Fibroblast of gingiva (primary cell): ENCODE measurements around the gene ZNF791.
"Not testable (repeated sequence)": the region's sequence is repeated elsewhere in the genome, so short reads cannot be mapped to it uniquely, and the experiment has no call there.

Experiments
- DNase-seq: peaks from one replicate; pipeline ENCODE4 v3.0.0-alpha.2; 2011; ENCODE audit warnings: low read depth

Gene ZNF791

DNA sequence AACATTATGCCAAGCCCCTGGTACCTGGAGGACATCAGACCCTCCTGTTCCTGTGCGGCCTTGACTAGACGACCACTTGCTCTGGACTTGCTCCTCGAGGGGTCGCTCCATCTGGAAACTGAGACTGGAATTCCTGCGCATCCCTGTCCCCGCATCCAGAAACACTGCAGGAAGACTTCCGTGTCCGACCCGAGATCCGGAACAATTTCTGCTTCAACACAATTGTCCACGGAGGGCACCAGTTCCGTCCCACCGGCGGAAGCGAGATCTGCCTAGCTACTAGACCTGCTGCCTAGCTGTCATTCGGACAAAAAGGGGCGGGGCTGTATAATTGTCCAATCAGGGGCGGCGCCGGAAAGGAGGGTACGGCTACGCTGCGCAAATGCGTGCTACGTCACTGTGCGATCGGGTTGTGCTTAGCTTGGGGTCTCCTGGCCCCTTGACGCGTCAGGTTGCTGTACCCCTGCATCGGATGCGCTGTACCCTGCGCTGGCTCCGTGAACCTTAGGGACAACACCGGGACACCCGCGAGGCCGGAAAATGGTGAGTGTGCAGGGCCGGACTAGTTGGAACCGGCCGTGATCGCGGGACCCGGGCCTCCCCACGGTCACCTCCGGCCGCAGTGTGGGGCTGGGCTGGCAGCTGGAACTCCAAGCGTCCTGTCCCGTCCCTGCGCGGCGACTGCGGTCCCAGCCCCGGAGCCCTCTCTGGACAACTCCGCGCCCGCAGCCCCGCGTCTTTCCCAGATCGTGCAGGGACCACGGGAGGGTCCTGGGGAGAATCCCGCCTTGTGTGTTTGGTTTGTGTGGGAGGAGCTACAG, at the start of gene ZNF791, which contains the start of gene ZNF490:
Gene ZNF791 (plus strand): TSS at position 381 of the 821 bp plus-strand sequence. CDS start 160 bp downstream, at position 541.
Gene ZNF490 (minus strand): TSS at position 274 of the 821 bp plus-strand sequence. CDS start 133 bp downstream, at position 141.
- DNase-seq, result peak; percentile 97

DNA sequence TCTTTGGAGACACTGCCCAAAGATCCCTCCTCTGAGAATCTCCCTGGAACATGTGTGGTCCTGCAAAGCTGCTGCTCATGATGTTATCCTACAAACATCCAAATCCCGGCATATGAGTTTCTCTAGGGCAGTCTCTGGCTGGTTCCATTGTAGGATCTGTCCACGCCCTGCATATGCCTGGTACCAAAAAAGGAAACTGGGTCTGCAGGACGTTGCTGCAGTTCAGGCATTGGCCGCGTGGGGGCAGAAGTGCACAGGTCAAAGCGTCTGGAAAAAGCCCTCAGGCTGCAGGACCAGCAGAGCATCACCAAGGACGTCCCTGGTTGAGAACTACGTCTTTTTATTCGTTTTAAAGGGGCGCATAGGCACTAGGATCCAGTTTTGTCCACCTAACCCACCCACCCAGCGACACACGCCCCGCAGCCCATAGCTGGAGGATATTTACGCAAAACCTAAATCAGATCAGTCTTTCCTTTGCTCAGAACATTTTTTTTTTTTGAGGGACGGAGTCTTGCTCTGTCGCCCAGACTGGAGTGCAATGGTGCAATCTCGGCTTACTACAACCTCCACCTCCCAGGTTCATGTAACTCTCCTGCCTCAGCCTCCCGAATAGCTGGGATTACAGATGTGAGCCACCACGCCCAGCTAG, 46.6 kb upstream of the ZNF791 start:
- peak; percentile 84 for DNase-seq

DNA sequence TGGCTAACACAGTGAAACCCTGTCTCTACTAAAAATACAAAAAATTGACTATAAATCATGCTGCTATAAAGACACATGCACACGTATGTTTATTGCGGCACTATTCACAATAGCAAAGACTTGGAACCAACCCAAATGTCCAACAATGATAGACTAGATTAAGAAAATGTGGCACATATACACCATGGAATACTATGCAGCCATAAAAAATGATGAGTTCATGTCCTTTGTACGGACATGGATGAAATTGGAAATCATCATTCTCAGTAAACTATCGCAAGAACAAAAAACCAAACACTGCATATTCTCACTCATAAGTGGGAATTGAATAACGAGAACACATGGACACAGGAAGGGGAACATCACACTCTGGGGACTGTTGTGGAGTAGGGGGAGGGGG, 44.3 kb upstream of the ZNF791 start:
- DNase-seq, result not testable (repeated sequence)

DNA sequence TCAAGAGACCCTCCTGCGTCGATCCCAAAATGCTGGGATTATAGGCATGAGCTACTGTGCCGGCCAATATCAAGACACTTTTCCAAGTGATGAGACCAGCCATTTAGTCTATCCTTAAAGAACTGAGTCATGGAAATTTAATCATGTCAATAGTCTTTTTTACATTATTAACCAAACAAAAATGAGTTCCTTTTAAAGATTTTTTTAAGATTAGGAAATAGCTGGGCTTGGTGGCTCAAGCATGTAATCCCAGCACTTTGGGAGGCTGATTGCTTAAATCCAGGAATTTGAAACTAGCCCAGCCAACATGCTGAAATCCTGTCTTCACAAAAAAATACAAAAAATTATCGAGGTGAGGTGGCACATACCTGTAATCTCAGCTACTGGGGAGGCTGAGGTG, 42.8 kb upstream of the ZNF791 start:
- DNase-seq, result peak; percentile 80

DNA sequence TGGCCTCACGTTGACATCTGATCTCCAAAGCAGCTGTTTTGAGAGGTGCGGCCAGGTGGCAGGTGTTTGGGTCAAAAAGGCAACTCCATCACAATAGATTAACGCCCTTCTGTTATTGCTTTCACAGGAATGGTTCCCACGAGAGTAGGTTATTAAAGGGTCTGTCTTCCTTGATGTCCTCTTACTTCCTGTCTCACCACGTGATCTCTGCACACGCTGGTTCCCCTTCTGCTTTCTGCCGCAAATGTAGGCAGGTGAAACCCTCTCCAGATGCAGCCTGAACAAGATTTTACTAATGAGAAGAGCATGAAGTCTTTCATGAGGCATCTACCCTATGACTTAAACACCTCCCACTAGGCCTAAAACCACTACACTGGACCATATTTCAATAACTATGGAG, 36.7 kb upstream of the ZNF791 start:
- no peak for DNase-seq

DNA sequence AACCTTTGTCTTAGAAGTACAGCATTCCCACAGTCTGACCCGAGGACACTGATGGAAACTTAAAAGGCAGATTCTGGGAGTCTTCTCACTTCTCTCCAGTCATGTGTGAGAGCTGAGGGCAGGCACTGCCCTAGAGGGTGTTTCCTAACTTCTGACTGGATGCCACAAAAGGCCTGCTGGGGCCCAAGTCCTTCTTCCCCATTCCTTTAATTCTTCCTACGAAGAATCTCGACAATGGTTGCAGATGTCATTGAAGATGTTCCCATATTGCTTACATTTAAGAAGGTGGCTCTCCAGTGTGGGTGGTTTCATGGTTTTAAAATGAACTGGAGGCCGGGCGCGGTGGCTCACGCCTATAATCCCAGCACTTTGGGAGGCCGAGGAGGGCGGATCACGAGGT, 32.1 kb upstream of the ZNF791 start:
- DNase-seq, result no peak

DNA sequence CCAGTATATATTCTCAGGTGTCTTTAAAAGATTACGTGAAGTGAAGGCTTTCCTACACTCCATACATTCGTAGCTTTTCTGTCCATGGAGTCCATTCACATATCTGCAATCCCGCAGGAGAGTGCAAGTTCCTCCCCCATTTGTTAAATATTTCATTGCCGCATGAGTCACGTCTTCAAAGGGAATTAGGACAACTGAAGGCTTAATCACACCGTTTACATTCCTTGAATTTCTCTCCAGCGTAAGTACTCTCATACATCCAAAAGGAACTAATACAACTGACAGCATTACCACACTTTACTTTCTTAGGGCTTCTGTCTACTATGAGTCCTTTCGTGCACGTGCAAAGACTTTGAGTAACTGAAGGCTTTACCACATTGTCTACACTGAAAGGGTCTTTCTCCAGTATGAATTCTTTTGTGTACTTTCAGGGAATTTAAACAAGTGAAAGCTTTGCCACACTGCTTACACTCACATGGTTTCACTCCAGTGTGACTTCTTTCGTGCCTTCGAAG, 30.5 kb upstream of the ZNF791 start:
- DNase-seq, result no peak

DNA sequence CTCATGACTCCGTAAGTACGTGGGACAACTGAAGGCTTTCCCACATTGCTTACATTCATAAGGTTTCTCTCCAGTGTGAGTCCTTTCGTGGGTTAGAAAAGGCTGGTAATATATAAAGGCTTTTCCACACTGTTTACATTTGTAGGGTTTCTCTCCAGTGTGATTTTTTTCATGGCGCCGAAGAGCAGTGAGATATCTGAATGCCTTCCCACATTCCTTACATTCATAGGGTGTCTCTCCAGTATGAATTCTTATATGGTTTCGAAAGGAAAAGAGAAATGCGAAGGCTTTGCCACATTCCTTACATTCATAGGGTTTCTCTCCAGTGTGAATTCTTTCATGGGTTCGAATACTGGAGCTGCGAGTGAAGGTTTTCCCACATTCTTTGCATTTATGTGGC, 29.6 kb upstream of the ZNF791 start:
- no peak for DNase-seq

DNA sequence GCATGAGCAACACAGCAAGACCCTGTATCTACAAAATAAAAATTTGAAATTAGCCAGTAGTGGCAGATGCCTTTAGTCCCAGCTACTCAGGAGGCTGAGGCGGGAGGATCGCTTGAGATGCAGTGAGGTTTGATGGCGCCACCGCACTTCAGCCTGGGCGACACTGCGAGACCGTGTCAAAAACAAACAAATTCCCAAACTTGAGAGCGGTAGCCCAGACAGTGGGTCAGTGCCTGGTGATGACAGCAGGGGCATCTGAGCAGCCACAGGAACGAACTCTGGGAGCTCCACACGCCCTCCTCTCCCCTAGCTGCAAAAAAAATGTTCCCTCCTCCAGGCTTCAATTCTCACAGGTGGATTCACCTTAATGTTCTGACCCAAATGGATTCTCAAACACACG, 14.2 kb upstream of the ZNF791 start:
- DNase-seq, result no peak

DNA sequence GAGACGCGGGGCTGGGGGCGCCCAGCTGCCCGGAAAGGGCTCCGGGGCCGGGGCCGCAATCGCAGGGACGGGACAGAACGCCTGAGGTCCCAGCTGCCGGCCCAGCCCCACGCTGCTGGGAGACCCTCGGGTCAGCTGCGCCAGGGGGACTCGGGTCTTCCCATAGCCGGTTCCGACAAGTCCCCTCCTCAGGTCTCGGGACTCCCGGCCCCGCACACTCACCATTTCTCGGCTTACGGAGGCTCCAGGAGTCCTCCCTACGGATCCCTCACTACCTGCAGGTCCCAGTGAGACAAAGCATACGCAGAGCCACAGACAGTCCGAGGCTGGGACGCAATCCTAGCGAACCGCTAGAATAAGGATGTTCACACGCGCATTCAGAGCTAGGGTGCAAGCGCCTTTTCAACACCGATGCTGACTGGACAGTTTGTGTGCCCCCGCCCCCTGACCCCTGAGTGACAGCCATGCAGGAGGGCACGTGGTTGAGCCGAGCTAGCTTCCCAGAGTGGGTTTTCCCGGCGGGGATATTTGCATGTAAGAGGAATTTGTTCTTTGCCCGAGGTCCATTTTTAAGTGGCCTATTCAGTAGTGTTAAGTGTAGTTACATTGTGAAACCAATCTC, 13.7 kb upstream of the ZNF791 start:
- no peak for DNase-seq

DNA sequence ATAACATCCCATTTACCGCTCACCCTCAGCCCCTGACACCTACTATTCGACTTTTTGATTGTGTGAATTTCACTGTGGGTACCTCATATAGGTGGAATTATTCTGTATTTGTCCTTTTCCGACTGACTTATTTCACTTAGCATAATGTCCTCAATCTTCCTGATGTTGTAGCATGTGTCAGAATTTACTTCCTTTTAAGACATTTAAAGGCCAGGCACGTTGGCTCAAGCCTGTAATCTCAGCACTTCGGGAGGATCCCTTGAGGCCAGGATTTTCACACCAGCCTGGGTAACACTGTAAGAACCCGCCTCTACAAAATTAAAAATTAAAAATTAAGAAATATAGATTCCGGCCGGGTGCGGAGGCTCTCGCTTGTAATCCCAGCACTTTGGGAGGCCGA, 13.1 kb upstream of the ZNF791 start:
- DNase-seq, result no peak

DNA sequence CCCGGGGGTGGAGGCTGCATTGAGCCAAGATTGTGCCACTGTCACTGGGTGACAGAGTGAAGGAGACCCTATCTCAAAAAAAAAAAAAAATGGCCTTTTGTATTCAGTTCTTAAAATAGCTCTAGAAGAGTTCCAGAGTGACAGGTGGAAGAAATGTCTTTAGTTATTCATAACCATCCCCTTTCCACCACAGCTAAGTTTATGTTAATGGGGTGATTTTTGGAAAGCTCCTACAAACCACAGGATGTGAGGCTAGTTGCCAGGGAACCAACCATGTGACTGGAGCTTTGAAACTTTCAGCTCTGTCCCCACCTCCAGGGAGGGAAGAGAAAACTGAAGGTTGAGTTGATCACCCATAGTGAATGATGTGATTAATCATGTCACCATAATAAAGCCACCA, 7.0 kb upstream of the ZNF791 start:
- DNase-seq, result no peak

DNA sequence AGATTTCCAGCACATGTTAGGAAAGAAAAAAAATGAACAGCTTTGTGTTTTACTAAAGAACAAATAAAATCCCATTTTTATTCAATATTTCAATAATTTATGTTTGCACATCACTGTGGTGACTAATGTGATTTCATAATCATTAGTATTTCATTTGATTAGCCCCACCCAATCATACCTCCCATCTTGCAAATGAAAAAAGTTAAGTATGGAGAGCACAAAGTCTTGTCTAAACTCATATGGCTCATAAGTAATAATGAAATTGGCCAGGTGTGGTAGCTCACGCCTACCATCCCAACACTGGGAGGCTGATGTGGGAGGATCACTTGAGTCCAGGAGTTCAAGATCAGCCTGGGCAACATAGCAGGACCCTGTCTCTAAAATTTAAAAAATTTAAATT, 3.9 kb upstream of the ZNF791 start:
- no peak for DNase-seq

DNA sequence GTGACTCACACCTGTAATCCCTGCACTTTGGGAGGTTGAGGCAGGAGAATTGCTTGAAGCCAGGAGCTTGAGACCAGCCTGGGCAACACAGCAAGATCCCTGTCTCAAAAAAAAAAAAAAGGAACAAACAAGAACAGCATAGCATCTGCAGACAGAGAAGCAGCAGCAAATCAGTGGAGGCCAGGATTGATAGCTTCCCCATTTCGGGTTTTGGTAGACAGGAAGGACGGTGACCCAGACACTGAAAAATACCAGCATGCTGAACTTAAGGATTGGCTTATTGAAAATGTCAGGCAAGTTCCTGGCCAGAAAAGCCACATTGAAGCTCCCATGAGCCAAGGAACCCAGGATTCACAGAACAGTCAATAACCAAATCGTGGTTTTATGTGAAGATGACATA, 3.1 kb upstream of the ZNF791 start:
- no peak for DNase-seq

DNA sequence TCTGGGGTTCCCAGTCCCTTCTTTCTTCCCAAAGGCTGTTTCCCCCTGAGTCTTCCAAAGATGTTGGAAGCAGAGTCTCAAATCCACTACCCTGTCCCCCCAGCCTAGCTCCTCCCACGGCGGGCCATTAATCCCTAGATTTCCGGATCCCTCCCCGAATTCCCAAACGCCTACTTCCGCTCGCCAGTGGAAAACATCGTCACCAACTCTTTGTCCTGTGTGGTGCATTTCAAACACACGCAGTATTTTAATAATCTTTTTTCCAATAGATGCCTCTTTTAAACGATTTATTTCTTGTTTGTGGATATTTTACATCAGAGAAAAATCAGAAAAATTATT, 610 bp downstream of the ZNF791 start:
- peak; percentile 76 for DNase-seq

DNA sequence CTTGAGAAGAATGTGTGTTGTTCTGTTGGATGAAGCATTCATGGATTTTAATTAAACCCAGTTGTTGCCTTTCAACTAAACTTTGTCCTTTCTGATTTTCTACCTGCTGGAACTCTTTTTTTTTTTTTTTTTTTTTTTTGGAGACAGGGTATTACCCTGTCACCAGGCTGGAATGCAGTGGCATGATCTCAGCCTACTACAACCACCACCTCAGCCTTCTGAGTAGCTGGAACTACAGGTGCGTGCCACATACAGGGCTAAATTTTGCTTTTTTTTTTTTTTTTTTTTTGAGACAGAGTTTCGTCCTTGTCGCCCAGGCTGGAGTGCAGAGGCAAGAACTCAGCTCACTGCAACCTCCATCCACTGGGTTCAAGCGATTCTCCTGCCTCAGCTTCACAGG, 6.9 kb downstream of the ZNF791 start:
- no peak for DNase-seq

DNA sequence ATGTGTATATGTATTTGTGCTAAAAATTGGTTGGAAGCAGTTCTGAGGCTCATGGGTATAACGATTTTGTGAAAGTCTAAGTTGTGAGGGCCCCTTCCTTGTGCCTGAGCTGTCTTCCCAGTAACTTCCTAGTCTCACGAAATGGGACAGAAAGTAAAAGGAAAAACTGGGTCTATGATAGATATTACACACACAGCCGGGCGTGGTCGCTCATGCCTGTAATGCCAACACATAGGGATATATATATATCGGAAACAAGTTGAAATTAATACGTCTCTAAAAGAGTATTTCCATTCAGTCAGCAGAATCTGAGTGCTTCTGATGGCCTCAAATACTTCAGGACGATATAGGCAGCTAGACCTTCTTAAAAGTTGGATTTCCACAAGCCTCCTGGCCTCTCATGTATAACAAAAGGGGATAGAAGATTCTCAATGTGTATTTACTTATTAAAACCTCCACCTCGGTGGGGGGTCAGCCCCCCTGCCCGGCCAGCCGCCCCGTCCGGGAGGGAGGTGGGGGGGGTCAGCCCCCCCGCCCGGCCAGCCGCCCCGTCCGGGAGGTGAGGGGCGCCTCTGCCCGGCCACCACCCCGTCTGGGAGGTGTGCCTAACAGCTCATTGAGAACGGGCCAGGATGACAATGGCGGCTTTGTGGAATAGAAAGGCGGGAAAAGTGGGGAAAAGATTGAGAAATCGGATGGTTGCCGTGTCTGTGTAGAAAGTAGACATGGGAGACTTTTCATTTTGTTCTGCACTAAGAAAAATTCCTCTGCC, 10.7 kb downstream of the ZNF791 start:
- not testable (repeated sequence) for DNase-seq

DNA sequence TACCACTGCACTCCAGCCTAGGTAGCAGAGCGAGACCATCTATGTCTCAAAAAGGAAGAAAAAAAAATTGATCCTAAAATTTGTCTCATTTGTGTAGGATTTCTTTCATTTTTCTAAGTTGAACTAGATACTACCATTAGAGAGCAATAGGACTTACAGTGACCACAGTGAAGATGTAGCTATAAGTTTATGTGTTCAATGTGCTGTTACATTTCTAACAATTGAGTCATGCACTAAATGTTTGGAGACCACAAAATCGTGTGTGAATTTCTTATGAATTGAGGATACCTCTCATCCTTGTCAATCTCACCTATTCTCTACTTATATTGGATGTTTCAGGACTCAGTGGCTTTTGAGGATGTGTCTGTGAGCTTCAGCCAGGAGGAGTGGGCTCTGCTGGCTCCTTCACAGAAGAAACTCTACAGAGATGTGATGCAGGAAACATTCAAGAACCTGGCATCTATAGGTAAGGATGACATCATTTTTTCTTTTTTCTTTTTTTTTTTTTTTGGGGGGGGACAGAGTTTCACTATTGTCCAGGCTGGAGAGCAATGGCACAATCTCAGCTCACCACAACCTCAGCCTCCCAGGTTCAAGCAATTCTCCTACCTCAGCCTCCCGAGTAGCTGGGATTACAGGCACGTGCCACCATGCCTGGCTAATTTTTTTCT, 12.8 kb downstream of the ZNF791 start:
- DNase-seq, result no peak

DNA sequence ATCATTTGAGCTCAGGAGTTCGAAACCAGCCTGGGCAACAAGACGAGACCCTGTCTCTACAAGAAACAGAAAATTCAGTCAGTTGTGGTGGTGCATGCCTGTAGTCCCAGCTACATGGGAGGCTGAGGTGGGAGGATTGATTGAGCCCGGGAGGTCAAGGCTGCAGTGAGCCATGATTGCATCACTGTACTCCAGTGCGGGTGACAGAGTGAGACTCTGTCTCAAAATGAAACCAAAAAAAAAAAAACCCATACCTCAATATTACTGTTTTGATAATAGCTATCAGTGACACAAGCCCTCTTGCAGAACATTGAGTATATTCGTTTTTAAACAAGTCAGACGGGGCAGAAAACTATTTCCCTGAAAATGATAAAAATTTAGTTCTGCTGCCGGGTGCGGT, 16.2 kb downstream of the ZNF791 start:
- no peak for DNase-seq

DNA sequence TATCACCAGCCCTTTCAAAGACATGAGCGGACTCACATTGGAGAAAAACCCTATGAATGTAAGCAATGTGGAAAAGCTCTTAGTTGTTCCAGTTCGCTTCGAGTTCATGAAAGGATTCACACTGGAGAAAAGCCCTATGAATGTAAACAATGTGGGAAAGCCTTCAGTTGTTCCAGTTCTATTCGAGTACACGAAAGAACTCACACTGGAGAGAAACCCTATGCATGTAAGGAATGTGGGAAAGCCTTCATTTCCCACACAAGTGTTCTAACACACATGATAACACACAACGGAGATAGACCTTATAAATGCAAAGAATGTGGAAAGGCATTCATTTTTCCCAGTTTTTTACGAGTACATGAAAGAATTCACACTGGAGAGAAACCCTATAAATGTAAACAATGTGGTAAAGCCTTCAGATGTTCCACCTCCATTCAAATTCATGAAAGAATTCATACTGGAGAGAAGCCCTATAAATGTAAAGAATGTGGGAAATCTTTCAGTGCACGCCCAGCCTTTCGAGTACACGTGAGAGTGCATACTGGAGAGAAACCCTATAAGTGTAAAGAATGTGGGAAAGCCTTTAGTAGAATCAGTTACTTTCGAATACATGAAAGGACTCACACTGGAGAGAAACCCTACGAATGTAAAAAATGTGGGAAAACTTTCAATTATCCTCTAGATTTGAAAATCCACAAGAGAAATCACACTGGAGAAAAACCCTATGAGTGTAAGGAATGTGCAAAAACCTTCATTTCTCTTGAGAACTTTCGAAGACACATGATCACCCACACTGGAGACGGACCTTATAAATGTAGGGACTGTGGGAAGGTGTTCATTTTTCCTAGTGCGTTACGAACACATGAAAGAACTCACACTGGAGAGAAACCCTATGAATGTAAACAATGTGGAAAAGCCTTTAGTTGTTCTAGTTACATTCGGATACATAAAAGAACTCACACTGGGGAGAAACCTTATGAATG, 17.6 kb downstream of the ZNF791 start:
- DNase-seq, result peak; percentile 9
